ENCODE measurements around the gene ATAD3B. TPM values are rescaled to one million over a fixed set of nuclear protein-coding genes. Genes with fewer than 3 reads are reported as not detected.
"Not testable (repeated sequence)": the region's sequence is repeated elsewhere in the genome, so short reads cannot be mapped to it uniquely, and the experiment has no call there.

The ATAD3B gene
- total RNA-seq, 4 donors from 2014 or later = 13.0 to 40.3 (median 17.1) TPM

DNA sequence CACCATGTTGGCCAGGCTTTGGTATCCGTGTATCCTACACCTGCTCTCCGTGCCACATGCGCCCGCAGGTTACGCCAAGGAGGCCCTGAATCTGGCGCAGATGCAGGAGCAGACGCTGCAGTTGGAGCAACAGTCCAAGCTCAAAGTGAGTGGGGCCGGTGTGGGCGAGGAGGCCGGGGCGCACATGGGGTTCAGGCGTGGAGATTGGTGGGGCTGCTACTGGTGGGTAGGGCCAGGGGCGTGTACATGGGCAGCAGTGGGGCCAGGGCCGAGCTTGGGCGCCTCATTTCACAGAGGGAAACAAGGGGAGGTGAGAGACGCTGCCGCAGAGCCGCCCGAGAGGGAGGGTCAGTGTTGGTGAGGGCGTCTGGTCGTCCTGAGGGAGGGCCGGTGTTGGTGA is 5.6 kb downstream of the ATAD3B start:
- DNase-seq (ENCODE audit: low spot score in 2 of 2) = no peak
- WGBS, 2 donors = 96% methylated on average over 22 of the region's 22 CpGs
- TF ChIP-seq POLR2A (IDR thresholded peaks at IDR 0.05) = no peak
- TF ChIP-seq, protein P1, sequence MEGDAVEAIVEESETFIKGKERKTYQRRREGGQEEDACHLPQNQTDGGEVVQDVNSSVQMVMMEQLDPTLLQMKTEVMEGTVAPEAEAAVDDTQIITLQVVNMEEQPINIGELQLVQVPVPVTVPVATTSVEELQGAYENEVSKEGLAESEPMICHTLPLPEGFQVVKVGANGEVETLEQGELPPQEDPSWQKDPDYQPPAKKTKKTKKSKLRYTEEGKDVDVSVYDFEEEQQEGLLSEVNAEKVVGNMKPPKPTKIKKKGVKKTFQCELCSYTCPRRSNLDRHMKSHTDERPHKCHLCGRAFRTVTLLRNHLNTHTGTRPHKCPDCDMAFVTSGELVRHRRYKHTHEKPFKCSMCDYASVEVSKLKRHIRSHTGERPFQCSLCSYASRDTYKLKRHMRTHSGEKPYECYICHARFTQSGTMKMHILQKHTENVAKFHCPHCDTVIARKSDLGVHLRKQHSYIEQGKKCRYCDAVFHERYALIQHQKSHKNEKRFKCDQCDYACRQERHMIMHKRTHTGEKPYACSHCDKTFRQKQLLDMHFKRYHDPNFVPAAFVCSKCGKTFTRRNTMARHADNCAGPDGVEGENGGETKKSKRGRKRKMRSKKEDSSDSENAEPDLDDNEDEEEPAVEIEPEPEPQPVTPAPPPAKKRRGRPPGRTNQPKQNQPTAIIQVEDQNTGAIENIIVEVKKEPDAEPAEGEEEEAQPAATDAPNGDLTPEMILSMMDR (IDR thresholded peaks at IDR 0.05) = no peak
- H3K4me3 ChIP-seq (ENCODE audit: low read depth, poor library complexity, severe bottlenecking) = no peak overlapping the region
- intact Hi-C loops (cut with DNase I; ENCODE audit: low total_unique reads) = no loop called here

GRCh38 chr1:1479547-1480487 is 8.3 kb downstream of the ATAD3B start:
- intact Hi-C loops (cut with DNase I; ENCODE audit: low total_unique reads) = no loop called here
- WGBS, 2 donors = 92 to 93% methylated on average over 26 to 37 of the region's 42 CpGs
- H3K4me3 ChIP-seq (ENCODE audit: low read depth, poor library complexity, severe bottlenecking) = no peak overlapping the region
- DNase-seq (ENCODE audit: low spot score in 2 of 2) = no peak
- no peak for TF ChIP-seq POLR2A (IDR thresholded peaks at IDR 0.05)
- TF ChIP-seq, protein P1 (IDR thresholded peaks at IDR 0.05) = no peak

DNA sequence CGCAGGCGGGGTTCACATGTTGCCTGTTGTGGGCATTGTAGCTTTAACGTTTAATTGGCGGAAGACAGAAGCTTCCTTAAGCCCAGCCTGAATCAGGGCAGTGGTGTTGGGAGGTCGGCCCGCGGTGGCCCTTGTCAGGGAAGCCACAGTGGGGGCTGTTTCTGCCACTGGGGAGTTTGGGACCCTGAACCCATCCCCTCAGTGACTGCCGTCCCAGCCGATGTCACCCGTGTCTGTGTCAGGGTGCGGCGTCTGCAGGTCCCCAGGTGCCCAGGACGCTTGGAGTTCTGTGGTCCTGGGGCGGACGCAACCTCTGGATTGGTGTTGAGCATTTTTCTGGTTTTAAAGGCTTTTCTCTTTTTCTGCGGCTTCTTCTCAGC is 8.9 kb downstream of the ATAD3B start:
- intact Hi-C loops (cut with DNase I; ENCODE audit: low total_unique reads) = not testable (repeated sequence)
- WGBS, 2 donors = 96 to 97% methylated on average over 9 to 12 of the region's 16 CpGs

DNA sequence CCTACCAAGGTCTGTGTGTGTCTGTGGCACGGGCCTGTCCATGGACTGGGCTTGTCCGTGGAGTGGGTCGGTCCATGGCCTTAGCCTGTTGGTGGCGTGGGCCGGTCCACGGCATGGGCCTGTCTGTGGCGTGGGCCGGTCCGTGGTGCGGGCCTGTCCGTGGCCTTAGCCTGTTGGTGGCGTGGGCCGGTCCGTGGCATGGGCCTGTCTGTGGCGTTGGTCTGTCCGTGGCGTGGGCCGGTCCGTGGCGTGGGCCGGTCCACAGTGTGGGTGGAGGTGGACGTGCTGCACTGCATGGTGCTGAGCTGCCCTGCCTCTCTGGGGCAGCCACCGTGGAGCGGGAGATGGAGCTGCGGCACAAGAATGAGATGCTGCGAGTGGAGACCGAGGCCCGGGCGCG is 10.2 kb downstream of the ATAD3B start:
- H3K4me3 ChIP-seq (ENCODE audit: low read depth, poor library complexity, severe bottlenecking); DNase-seq (ENCODE audit: low spot score in 2 of 2); intact Hi-C loops (cut with DNase I; ENCODE audit: low total_unique reads): not testable (repeated sequence)
- 96 to 97% methylated on average over 22 to 27 of the region's 30 CpGs for WGBS, 2 donors

More for the DNA sequence above, 8.9 kb downstream of the ATAD3B start:
- DNase-seq (ENCODE audit: low spot score in 2 of 2); H3K4me3 ChIP-seq (ENCODE audit: low read depth, poor library complexity, severe bottlenecking): not testable (repeated sequence)

DNA sequence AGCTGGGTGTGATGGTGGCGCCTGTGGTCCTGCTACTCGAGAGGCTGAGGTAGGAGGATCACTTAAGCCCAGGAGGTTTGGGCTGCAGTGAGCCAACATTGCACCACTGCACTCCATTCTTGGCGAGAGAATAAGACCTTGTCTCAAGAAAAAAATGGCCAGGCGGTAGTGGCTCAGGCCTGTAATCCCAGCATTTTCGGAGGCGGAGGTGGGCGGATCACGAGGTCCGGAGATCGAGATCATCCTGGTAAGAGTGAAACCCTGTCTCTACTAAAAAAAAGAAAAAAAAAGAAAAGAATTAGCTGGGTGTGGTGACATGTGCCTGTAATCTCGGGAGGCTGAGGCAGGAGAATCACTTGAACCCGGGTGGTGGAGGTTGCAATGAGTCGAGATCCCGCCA is 11.3 kb downstream of the ATAD3B start:
- no peak for TF ChIP-seq POLR2A (IDR thresholded peaks at IDR 0.05)
- TF ChIP-seq, protein P1 (IDR thresholded peaks at IDR 0.05) = no peak
- intact Hi-C loops (cut with DNase I; ENCODE audit: low total_unique reads) = no loop called here
- WGBS, 2 donors = 95 to 97% methylated on average over 14 of the region's 14 CpGs
- DNase-seq (ENCODE audit: low spot score in 2 of 2) = no peak
- H3K4me3 ChIP-seq (ENCODE audit: low read depth, poor library complexity, severe bottlenecking) = no peak overlapping the region

GRCh38 chr1:1483714-1484113 is 12.1 kb downstream of the ATAD3B start:
- H3K4me3 ChIP-seq (ENCODE audit: low read depth, poor library complexity, severe bottlenecking) = no peak overlapping the region
- no peak for DNase-seq (ENCODE audit: low spot score in 2 of 2)
- WGBS, 2 donors = 89 to 97% methylated on average over 16 of the region's 16 CpGs
- intact Hi-C loops (cut with DNase I; ENCODE audit: low total_unique reads) = no loop called here
- TF ChIP-seq POLR2A (IDR thresholded peaks at IDR 0.05) = no peak
- TF ChIP-seq, protein P1 (IDR thresholded peaks at IDR 0.05) = no peak

DNA sequence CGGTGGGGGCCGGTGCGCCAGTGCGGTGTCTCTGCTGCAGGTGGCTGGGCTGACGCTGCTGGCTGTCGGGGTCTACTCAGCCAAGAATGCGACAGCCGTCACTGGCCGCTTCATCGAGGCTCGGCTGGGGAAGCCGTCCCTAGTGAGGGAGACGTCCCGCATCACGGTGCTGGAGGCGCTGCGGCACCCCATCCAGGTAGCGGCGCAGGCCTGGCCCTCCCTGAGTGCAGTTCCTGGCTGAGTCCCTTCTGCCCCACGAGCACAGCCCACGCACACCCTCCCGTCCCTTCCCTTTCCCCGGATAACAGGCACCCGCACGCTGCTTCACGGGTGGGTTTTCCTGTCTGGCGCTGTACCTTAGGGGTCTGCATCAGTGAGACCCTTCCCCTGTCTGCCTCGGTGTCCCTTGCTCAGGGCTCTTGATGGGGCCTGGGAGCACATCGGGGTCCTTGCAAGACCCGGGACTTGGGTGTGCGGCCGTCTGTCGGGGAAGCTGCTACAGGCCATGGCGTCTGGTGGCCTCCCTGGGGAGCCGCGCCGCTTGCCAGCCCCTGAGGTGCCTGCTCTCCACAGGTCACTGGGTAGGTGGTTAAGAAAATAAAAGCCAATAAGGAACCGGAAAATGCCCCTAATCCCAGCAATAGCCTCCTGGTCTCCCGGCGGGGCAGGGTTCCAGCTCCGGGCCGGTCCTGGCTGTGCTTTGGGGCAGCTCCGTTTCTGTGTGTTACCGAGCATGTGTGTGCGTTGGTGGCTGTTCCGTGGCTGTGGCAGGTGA is 13.6 kb downstream of the ATAD3B start:
- DNase-seq (ENCODE audit: low spot score in 2 of 2); intact Hi-C loops (cut with DNase I; ENCODE audit: low total_unique reads); H3K4me3 ChIP-seq (ENCODE audit: low read depth, poor library complexity, severe bottlenecking): not testable (repeated sequence)
- WGBS, 2 donors = 91 to 94% methylated on average over 24 to 30 of the region's 46 CpGs

- intact Hi-C loops (cut with DNase I; ENCODE audit: low total_unique reads); H3K4me3 ChIP-seq (ENCODE audit: low read depth, poor library complexity, severe bottlenecking); DNase-seq (ENCODE audit: low spot score in 2 of 2): not testable (repeated sequence)
- 91 to 92% methylated on average over 19 to 30 of the region's 31 CpGs for WGBS, 2 donors
Observed at GRCh38 chr1:1485755-1486317, 14.3 kb downstream of the ATAD3B start.
